C4-2B (cell line): ENCODE measurements around the gene UNKL.

Experiments
- ZFX ChIP-seq: fragments of 450-650 bp; IDR thresholded peaks from 2 replicates; pipeline ENCODE4 v1.6.1; 2017
- TF ChIP-seq, protein P1 (sequence below): fragments of 450-650 bp; conservative IDR thresholded peaks from 2 replicates; pipeline ENCODE4 v1.5.1; 2017; ENCODE audit warnings: mild to moderate bottlenecking

DNA sequence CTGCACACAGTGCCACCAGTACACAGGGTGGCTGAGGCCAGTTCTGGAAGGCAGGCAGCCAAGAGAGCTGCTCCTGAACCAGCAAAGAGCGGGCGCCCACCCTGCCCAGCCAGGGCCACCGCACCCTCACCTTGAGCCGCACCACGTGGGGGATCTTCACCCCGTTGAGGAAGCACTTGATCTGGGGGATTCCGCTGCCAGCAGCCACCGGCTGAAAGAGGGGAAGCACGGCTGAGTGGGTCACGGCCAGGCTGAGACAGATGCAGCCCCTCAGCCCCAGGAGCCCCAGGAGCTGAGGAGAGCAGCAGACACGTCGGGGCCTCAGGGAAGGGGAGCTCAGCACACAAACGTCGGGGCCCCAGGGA, 44.5 kb upstream of the UNKL start:
- TF ChIP-seq, protein P1, sequence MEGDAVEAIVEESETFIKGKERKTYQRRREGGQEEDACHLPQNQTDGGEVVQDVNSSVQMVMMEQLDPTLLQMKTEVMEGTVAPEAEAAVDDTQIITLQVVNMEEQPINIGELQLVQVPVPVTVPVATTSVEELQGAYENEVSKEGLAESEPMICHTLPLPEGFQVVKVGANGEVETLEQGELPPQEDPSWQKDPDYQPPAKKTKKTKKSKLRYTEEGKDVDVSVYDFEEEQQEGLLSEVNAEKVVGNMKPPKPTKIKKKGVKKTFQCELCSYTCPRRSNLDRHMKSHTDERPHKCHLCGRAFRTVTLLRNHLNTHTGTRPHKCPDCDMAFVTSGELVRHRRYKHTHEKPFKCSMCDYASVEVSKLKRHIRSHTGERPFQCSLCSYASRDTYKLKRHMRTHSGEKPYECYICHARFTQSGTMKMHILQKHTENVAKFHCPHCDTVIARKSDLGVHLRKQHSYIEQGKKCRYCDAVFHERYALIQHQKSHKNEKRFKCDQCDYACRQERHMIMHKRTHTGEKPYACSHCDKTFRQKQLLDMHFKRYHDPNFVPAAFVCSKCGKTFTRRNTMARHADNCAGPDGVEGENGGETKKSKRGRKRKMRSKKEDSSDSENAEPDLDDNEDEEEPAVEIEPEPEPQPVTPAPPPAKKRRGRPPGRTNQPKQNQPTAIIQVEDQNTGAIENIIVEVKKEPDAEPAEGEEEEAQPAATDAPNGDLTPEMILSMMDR: no peak
- no peak for TF ChIP-seq ZFX
